Lower lobe of right lung (tissue), 2 donors: ENCODE measurements around the gene KRT17. TPM values are rescaled to one million over a fixed set of nuclear protein-coding genes. Genes with fewer than 3 reads are reported as not detected.

ENCODE experiments used
- ATAC-seq, 2 donors: fragments of 200-7000 bp; cut with Tn5 transposase; one replicate each; pipeline ENCODE4 v1.9.1; 2020 to 2022; ENCODE audit warnings: mild to moderate bottlenecking in 2 of 2, moderate library complexity in 2 of 2
- DNase-seq: peaks from one replicate; pipeline ENCODE4 v3.0.0-alpha.2; 2020
- H3K27ac ChIP-seq: fragments of 200-600 bp; one replicate; pipeline ENCODE4 v1.8.0; 2022
- H3K27me3 ChIP-seq: fragments of 200-600 bp; one replicate; pipeline ENCODE4 v1.8.0; 2022; ENCODE audit warnings: low read depth
- H3K36me3 ChIP-seq: fragments of 200-600 bp; one replicate; pipeline ENCODE4 v1.8.0; 2022; ENCODE audit warnings: mild to moderate bottlenecking
- H3K4me1 ChIP-seq: fragments of 200-600 bp; one replicate; pipeline ENCODE4 v1.8.0; 2022
- H3K4me3 ChIP-seq: fragments of 200-600 bp; one replicate; pipeline ENCODE4 v1.8.0; 2022; ENCODE audit warnings: mild to moderate bottlenecking
- H3K9me3 ChIP-seq: fragments of 200-600 bp; one replicate; pipeline ENCODE4 v1.8.0; 2022
- intact Hi-C: fragments of 100-400 bp; cut with DNase I; formaldehyde crosslinking; loops from one replicate; pipeline ENCODE4 v1.11.0; 2022
- total RNA-seq: library from RNA; stranded (reverse); fragmentation: NEBNext Ultra II Directional; extraction: Animal tissue kit (Norgen Biotek cat#: 25700); gene quantifications from one replicate; pipeline ENCODE4 v1.2.1, GENCODE V29; 2021
- TF ChIP-seq, protein P1 (sequence below): fragments of 200-600 bp; IDR thresholded peaks from one replicate; pipeline ENCODE4 v1.8.0; 2022; ENCODE audit warnings: antibody characterized with exemption, mild to moderate bottlenecking
- donor health status: DM: no; HTN: yes; CAD: no; lungs with severe emphysema.

The KRT17 gene
- total RNA-seq, 1 donor from 2014 or later = 2.6 TPM

DNA sequence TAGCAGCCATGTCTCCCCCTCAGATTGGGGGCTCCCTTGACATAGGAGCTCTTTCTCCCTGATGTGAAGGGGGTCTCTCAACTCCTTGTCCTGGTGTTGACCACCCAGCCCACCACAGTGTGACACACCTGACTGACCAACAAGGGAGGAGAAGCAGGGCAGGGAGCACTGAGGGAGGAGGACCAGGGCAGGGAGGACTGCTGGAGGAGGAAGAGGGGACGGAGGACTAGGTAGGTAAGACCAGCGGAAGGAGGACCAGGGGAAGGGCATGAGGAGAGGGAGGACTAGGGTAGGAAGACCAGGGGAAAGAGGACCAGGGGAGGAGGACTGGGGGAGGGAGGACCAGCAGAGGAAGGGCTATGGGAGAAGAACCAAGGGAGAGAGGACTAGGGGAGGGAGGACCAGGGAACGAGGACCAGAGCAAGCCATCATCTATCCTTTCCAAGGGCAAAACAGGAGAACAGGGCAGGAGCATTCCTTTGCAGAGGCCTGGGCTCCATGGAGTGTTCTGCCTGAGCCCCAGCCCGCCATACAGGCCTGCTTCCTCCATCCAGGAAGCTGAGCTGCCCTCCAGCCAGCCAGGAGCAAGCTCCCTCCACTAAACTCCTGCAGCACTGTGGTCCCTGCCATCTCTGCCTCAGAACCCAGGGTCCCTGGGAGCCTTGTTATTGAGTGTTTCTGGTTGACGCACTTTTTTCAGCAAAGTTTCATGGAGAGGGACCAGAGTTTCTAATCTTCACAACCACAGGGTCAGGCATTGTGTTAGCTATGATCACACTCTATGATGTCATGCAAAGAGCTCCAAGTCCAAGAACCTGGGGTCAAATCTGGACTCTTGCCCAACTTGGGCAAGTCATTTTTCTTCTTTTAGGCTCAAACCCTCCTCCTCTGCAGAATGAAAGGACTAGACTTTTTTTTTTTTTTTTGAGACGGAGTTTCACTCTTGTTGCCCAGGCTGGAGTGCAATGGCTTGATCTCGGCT lies 15.4 kb upstream of the KRT17 start:
- TF ChIP-seq, protein P1, sequence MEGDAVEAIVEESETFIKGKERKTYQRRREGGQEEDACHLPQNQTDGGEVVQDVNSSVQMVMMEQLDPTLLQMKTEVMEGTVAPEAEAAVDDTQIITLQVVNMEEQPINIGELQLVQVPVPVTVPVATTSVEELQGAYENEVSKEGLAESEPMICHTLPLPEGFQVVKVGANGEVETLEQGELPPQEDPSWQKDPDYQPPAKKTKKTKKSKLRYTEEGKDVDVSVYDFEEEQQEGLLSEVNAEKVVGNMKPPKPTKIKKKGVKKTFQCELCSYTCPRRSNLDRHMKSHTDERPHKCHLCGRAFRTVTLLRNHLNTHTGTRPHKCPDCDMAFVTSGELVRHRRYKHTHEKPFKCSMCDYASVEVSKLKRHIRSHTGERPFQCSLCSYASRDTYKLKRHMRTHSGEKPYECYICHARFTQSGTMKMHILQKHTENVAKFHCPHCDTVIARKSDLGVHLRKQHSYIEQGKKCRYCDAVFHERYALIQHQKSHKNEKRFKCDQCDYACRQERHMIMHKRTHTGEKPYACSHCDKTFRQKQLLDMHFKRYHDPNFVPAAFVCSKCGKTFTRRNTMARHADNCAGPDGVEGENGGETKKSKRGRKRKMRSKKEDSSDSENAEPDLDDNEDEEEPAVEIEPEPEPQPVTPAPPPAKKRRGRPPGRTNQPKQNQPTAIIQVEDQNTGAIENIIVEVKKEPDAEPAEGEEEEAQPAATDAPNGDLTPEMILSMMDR = no peak
- Histone ChIP-seq H3K27me3 (no peaks in the 10 kb centered on the region), H3K4me1 (no peaks in the 10 kb centered on the region), H3K4me3 (no peak overlapping the region), H3K9me3 (no peaks in the 10 kb centered on the region), H3K36me3 (no peaks in the 10 kb centered on the region), H3K27ac (no peak overlapping the region)
- intact Hi-C loops = no loop called here
- DNase-seq (no peak), ATAC-seq (no peak)

- H3K27ac ChIP-seq = no peak overlapping the region
- DNase-seq = no peak
- no peaks in the 10 kb centered on the region for H3K27me3 ChIP-seq
- H3K36me3 ChIP-seq = no peaks in the 10 kb centered on the region
- H3K9me3 ChIP-seq = no peaks in the 10 kb centered on the region
- TF ChIP-seq, protein P1 = no peak
- H3K4me1 ChIP-seq = no peaks in the 10 kb centered on the region
- intact Hi-C loops = no loop called here
- no peak for ATAC-seq
- H3K4me3 ChIP-seq = no peak overlapping the region
Measured at GRCh38 chr17:41638941-41639340, 14.6 kb upstream of the KRT17 start.

DNA sequence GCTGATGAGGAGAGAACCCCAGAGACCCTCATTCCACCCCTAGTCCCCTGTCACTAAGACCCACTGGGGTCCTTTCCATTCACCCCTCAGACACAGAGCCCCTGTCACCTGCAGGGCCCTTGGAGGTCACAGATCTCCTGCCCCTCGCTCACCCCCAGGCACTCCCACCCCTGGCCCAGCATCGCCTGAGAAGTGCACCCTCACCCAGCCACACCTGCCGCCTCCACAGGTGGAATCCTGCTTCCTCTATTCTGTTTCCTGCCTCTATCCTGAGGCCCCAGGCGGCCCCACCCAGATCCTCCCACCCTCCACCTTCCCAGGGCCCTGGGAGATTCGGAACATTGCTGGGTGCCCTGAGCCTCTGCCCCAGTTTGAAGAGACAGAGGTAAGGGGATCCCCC lies 13.8 kb upstream of the KRT17 start:
- Histone ChIP-seq H3K27ac (no peak overlapping the region), H3K4me1 (no peaks in the 10 kb centered on the region), H3K9me3 (no peaks in the 10 kb centered on the region), H3K4me3 (no peak overlapping the region), H3K36me3 (no peaks in the 10 kb centered on the region), H3K27me3 (no peaks in the 10 kb centered on the region)
- TF ChIP-seq, protein P1 = no peak
- ATAC-seq (no peak), DNase-seq (no peak)
- intact Hi-C loops = no loop called here

DNA sequence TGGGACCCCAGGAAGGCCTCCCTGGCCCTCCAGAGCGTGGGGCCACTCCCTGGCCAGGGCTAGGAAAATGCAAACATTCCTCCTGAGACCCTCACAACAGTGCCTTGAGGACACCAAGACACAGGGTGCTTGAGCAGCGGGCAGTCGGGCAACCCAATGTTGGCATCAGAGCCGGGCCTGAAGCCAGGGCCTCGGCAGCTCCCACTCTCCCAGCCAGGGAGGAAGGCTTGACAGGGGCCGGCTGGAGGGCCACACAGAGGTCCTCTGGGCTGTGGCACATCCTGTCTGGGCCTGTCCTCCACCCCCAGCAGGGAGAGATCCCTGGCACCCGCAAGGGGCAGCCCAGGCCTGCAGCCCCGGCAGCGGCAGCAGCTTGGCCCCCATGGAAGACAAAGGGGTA lies 12.3 kb upstream of the KRT17 start:
- no peak overlapping the region for H3K27ac ChIP-seq
- H3K4me3 ChIP-seq = no peak overlapping the region
- H3K36me3 ChIP-seq = no peaks in the 10 kb centered on the region
- H3K9me3 ChIP-seq = no peaks in the 10 kb centered on the region
- no peaks in the 10 kb centered on the region for H3K27me3 ChIP-seq
- H3K4me1 ChIP-seq = no peaks in the 10 kb centered on the region
- intact Hi-C loops = no loop called here
- no peak for ATAC-seq
- TF ChIP-seq, protein P1 = no peak
- no peak for DNase-seq

- intact Hi-C loops = no loop called here
- ATAC-seq (no peak), DNase-seq (no peak)
- H3K27ac ChIP-seq = no peak overlapping the region
- no peak overlapping the region for H3K4me3 ChIP-seq
- no peaks in the 10 kb centered on the region for H3K36me3 ChIP-seq
- H3K4me1 ChIP-seq = no peaks in the 10 kb centered on the region
- no peaks in the 10 kb centered on the region for H3K9me3 ChIP-seq
- TF ChIP-seq, protein P1 = no peak
- H3K27me3 ChIP-seq = no peaks in the 10 kb centered on the region
Measured at GRCh38 chr17:41635121-41636097, 11.0 kb upstream of the KRT17 start.
